WTC11 (cell line): ENCODE results near the gene IL23A. TPM values are rescaled to one million over a fixed set of nuclear protein-coding genes. Genes with fewer than 3 reads are reported as not detected.
A peak's percentile ranks its signal among the peaks of the same experiment; 100 is the strongest.
"Not testable (repeated sequence)": the region's sequence is repeated elsewhere in the genome, so short reads cannot be mapped to it uniquely, and the experiment has no call there.

Source experiments
- ATAC-seq: fragments of 200-7000 bp; cut with Tn5 transposase; 2 replicates; pipeline ENCODE4 v1.10.0; 2021; ENCODE audit warnings: mild to moderate bottlenecking, moderate library complexity
- CTCF ChIA-PET: fragments of 300-600 bp; sonication (Branson Sonifier 250); formaldehyde crosslinking; loops from one replicate; lab custom pipeline; 2021; ENCODE audit warnings: antibody characterized with exemption; lab: Charles Lee
- POLR2A ChIA-PET: fragments of 350-600 bp; sonication (Branson Sonifier 250); formaldehyde crosslinking; loops from one replicate; lab custom pipeline; 2021; ENCODE audit warnings: antibody characterized with exemption; lab: Charles Lee
- DNase-seq: peaks from one replicate; pipeline ENCODE4 v3.0.0; 2021; ENCODE audit warnings: low spot score
- H3K27ac Mint-ChIP-seq: 2 replicates; pipeline ENCODE4 v1.8.0; 2021; ENCODE audit warnings: mixed read lengths
- H3K27me3 Mint-ChIP-seq: 2 replicates; pipeline ENCODE4 v1.8.0; 2021; ENCODE audit warnings: low read depth, mild to moderate bottlenecking, moderate library complexity, mixed read lengths
- H3K36me3 Mint-ChIP-seq: 2 replicates; pipeline ENCODE4 v1.8.0; 2021; ENCODE audit warnings: mixed read lengths
- H3K4me1 Mint-ChIP-seq: 2 replicates; pipeline ENCODE4 v1.8.0; 2022; ENCODE audit warnings: mixed read lengths
- H3K4me3 Mint-ChIP-seq: 2 replicates; pipeline ENCODE4 v1.8.0; 2021; ENCODE audit warnings: mild to moderate bottlenecking, moderate library complexity, mixed read lengths
- H3K9me3 Mint-ChIP-seq: 2 replicates; pipeline ENCODE4 v1.8.0; 2021; ENCODE audit warnings: mixed read lengths
- ARID4B ChIP-seq: sonication (generic); formaldehyde crosslinking; IDR thresholded peaks from 2 replicates; pipeline ENCODE4 v1.8.0; 2023; ENCODE audit warnings: missing genetic modification reagents, mild to moderate bottlenecking, borderline replicate concordance
- ATF1 ChIP-seq: sonication (generic); formaldehyde crosslinking; IDR thresholded peaks from 2 replicates; pipeline ENCODE4 v1.8.1; 2023; ENCODE audit warnings: mild to moderate bottlenecking, moderate library complexity, missing genetic modification reagents
- CDX4 ChIP-seq: fragments of 250-450 bp; sonication (Bioruptor Pico); IDR thresholded peaks from 2 replicates; pipeline ENCODE4 v1.9.0; 2021; ENCODE audit warnings: moderate library complexity, mild to moderate bottlenecking, inconsistent platforms, borderline replicate concordance
- CREB1 ChIP-seq: sonication (generic); formaldehyde crosslinking; IDR thresholded peaks from 2 replicates; pipeline ENCODE4 v1.8.0; 2023; ENCODE audit warnings: mild to moderate bottlenecking, missing genetic modification reagents
- CTCF ChIP-seq: fragments of 200-600 bp; IDR thresholded peaks from 2 replicates; pipeline ENCODE4 v1.8.0; 2022; ENCODE audit warnings: antibody characterized with exemption
- E2F1 ChIP-seq: sonication (generic); formaldehyde crosslinking; IDR thresholded peaks from 2 replicates; pipeline ENCODE4 v1.8.0; 2022; ENCODE audit warnings: mild to moderate bottlenecking, missing genetic modification reagents
- ELF4 ChIP-seq: sonication (generic); formaldehyde crosslinking; IDR thresholded peaks from 2 replicates; pipeline ENCODE4 v1.8.1; 2022; ENCODE audit warnings: low read depth, mild to moderate bottlenecking, moderate library complexity, missing genetic modification reagents
- FOXP4 ChIP-seq: sonication (generic); formaldehyde crosslinking; IDR thresholded peaks from 2 replicates; pipeline ENCODE4 v1.8.0; 2022; ENCODE audit warnings: mild to moderate bottlenecking, missing genetic modification reagents
- GRHL2 ChIP-seq: fragments of 250-450 bp; sonication (Bioruptor Pico); IDR thresholded peaks from 2 replicates; pipeline ENCODE4 v1.8.0; 2022; ENCODE audit warnings: mild to moderate bottlenecking, moderate library complexity; ENCODE audit not compliant: insufficient replicate concordance, severe bottlenecking
- NR3C1 ChIP-seq: sonication (generic); formaldehyde crosslinking; conservative IDR thresholded peaks from 2 replicates; pipeline ENCODE4 v1.8.1; 2023; ENCODE audit warnings: low read depth, mild to moderate bottlenecking, missing genetic modification reagents
- SOX15 ChIP-seq: fragments of 250-450 bp; sonication (Bioruptor Pico); IDR thresholded peaks from 2 replicates; pipeline ENCODE4 v1.9.0; 2021; ENCODE audit warnings: mild to moderate bottlenecking
- SP1 ChIP-seq: sonication (generic); formaldehyde crosslinking; conservative IDR thresholded peaks from 2 replicates; pipeline ENCODE4 v1.8.1; 2022; ENCODE audit warnings: missing genetic modification reagents
- TEAD4 ChIP-seq: sonication (generic); formaldehyde crosslinking; IDR thresholded peaks from 2 replicates; pipeline ENCODE4 v1.8.0; 2022; ENCODE audit warnings: mild to moderate bottlenecking, missing genetic modification reagents
- ZNF232 ChIP-seq: sonication (generic); formaldehyde crosslinking; IDR thresholded peaks from 2 replicates; pipeline ENCODE4 v1.8.0; 2022; ENCODE audit warnings: mild to moderate bottlenecking, missing genetic modification reagents
- ZNF423 ChIP-seq: fragments of 250-450 bp; sonication (Bioruptor Pico); IDR thresholded peaks from 2 replicates; pipeline ENCODE4 v2.1.2; 2022; ENCODE audit warnings: mild to moderate bottlenecking, moderate library complexity
- total RNA-seq: library from RNA; stranded (reverse); gene quantifications from 3 replicates; pipeline ENCODE4 v1.2.3, GENCODE V29; 2021
- TF ChIP-seq, protein P1 (sequence below): sonication (generic); formaldehyde crosslinking; IDR thresholded peaks from 2 replicates; pipeline ENCODE4 v1.8.1; 2023; ENCODE audit warnings: mild to moderate bottlenecking, missing genetic modification reagents, borderline replicate concordance

The IL23A gene
- total RNA-seq, 1 experiment from 2014 or later: 2.9 TPM

DNA sequence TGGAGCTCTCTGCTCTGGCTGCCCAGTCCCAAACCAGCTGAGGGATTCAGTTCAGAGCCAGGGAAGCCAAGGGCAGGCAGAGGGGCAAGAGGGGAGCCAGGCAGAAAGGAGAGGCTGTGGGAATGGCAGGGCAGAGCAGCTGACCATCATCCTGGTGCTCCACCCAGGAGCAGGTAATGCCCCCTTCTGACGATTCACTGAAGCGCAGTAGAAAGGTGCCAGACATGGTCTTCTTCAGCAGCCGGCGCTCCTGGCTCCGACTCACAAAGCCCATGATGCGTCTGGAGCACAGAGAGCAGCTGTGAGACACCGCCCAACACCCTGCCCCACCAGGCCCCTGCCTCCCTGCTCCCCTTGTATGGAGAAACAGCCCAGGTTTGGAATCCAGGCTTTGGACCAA is 8.0 kb downstream of the IL23A start:
- ChIA-PET CTCF (interaction anchor here (0.6 to 4.2 kb wide), 12 partner anchors 11 to 255 kb away, joined by 3 to 24 read pairs (median 4); partner anchors contain the start of genes CNPY2, PAN2, SMARCC2 and STAT2), POLR2A (interaction anchor here (0.7 kb wide), 1 partner anchor 32 kb away, joined by 3 read pairs; no protein-coding TSS in a partner anchor)
- TF ChIP-seq CTCF (0 out of 2 replicates have a peak, but pooled peaks have one; percentile 17), CDX4 (CRISPR knock-in tag) (no peak)
- Mint-ChIP-seq H3K9me3 (no peaks in the 10 kb centered on the region), H3K27me3 (no peaks in the 10 kb centered on the region), H3K36me3 (peaks cover 55% of the 10 kb centered on the region), H3K27ac (peak overlapping the region; percentile 60; the same call in 1 of the 2 replicates), H3K4me3 (no peak overlapping the region), H3K4me1 (no peaks in the 10 kb centered on the region)
- DNase-seq: peak; percentile 62
- ATAC-seq: peak; percentile 88

- H3K4me1 Mint-ChIP-seq, H3K27me3 Mint-ChIP-seq, H3K4me3 Mint-ChIP-seq, DNase-seq, ATAC-seq, H3K9me3 Mint-ChIP-seq: not testable (repeated sequence)
- CTCF ChIA-PET: interaction anchor here (0.6 to 4.2 kb wide), 12 partner anchors 11 to 254 kb away, joined by 3 to 24 read pairs (median 4); partner anchors contain the start of genes CNPY2, PAN2, SMARCC2 and STAT2
- Mint-ChIP-seq H3K36me3 (peaks cover 55% of the 10 kb centered on the region), H3K27ac (peak overlapping the region; percentile 60; the same call in 1 of the 2 replicates)
- POLR2A ChIA-PET: interaction anchor here (0.7 kb wide), 1 partner anchor 658 kb away, joined by 3 read pairs; no protein-coding TSS in a partner anchor
Measured at GRCh38 chr12:56347255-56347654, 8.6 kb downstream of the IL23A start.

DNA sequence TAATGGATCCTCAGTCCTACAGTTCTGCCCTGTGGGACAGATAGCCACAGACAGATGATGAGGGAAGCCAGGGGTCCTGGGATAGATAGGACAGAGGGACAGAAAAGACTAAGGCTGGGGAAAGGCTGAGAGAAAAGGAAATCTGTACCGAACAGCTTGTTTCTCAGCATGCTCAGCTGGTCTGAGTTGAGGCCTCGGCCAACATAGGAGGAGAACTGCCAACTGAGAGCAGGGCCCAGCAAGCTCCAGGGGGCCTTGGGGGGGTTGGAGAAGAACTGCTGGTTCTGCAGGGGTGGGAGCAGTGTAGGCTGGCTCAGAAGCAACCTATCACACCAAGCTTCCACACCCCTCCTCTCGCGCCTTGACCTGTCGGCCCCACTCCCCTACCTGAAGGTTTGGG is 10.1 kb downstream of the IL23A start:
- CTCF ChIA-PET: interaction anchor here (1.1 to 4.2 kb wide), 2 partner anchors 32 to 115 kb away, joined by 3 to 24 read pairs; partner anchors contain the start of gene CNPY2
- Mint-ChIP-seq H3K4me1 (no peaks in the 10 kb centered on the region), H3K27me3 (no peaks in the 10 kb centered on the region; the same call in 1 of the 2 replicates), H3K36me3 (peaks cover 42% of the 10 kb centered on the region), H3K4me3 (no peak overlapping the region), H3K9me3 (no peaks in the 10 kb centered on the region), H3K27ac (no peak overlapping the region)
- POLR2A ChIA-PET: interaction anchor here (1.0 kb wide), 1 partner anchor 11 kb away, joined by 7 read pairs; the partner anchor contains the start of gene STAT2
- ATAC-seq (no peak), DNase-seq (no peak)
- TF ChIP-seq GRHL2 (CRISPR knock-in tag) (no peak), ATF1 (no peak), FOXP4 (CRISPR knock-in tag) (no peak), ZNF423 (CRISPR knock-in tag) (no peak), SP1 (CRISPR knock-in tag) (no peak), ZNF232 (CRISPR knock-in tag) (no peak), E2F1 (no peak), ARID4B (CRISPR knock-in tag) (no peak), TEAD4 (CRISPR knock-in tag) (no peak), ELF4 (CRISPR knock-in tag) (no peak), CREB1 (CRISPR knock-in tag) (no peak), NR3C1 (no peak), SOX15 (CRISPR knock-in tag) (no peak)
- TF ChIP-seq, protein P1, sequence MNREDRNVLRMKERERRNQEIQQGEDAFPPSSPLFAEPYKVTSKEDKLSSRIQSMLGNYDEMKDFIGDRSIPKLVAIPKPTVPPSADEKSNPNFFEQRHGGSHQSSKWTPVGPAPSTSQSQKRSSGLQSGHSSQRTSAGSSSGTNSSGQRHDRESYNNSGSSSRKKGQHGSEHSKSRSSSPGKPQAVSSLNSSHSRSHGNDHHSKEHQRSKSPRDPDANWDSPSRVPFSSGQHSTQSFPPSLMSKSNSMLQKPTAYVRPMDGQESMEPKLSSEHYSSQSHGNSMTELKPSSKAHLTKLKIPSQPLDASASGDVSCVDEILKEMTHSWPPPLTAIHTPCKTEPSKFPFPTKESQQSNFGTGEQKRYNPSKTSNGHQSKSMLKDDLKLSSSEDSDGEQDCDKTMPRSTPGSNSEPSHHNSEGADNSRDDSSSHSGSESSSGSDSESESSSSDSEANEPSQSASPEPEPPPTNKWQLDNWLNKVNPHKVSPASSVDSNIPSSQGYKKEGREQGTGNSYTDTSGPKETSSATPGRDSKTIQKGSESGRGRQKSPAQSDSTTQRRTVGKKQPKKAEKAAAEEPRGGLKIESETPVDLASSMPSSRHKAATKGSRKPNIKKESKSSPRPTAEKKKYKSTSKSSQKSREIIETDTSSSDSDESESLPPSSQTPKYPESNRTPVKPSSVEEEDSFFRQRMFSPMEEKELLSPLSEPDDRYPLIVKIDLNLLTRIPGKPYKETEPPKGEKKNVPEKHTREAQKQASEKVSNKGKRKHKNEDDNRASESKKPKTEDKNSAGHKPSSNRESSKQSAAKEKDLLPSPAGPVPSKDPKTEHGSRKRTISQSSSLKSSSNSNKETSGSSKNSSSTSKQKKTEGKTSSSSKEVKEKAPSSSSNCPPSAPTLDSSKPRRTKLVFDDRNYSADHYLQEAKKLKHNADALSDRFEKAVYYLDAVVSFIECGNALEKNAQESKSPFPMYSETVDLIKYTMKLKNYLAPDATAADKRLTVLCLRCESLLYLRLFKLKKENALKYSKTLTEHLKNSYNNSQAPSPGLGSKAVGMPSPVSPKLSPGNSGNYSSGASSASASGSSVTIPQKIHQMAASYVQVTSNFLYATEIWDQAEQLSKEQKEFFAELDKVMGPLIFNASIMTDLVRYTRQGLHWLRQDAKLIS (CRISPR knock-in tag): no peak
